Prostate gland (tissue), 2 donors: ENCODE results near the gene TECPR2.

Experiments used
- POLR2A ChIP-seq: fragments of 450-650 bp; IDR thresholded peaks from one replicate; pipeline ENCODE4 v1.6.1; 2016; ENCODE audit warnings: antibody characterized with exemption, mild to moderate bottlenecking
- TF ChIP-seq, protein P1 (sequence below), 4 experiments: fragments of 200-600 bp in 2 of 4; fragments of 450-650 bp in 2 of 4; sonication (generic) in 2 of 4; IDR thresholded peaks; 1 replicate in 3 of 4; 2 replicates in 1 of 4; pipeline ENCODE4 v1.5.1; 2016 to 2019; ENCODE audit warnings: antibody characterized with exemption in 4 of 4, mild to moderate bottlenecking in 2 of 4, moderate library complexity in 2 of 4

DNA sequence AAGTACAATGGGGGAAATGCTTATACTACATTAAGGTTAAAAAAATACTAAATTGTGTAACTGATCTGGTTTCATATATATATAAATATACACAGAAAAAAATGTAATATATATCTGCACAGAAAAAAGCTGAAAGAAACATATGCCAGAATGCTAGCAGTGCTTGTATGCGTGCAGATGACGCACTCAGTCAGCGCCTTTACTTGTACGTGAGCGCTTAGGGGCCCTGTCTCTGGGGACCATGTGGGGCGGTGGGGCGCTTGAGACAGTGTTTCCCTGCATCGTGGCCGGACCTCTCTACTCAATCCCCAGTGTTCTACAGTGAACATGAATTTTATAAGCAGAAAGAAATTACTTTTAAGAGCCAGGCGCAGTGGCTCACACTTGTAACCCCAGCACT, 139.8 kb downstream of the TECPR2 start:
- TF ChIP-seq, protein P1, sequence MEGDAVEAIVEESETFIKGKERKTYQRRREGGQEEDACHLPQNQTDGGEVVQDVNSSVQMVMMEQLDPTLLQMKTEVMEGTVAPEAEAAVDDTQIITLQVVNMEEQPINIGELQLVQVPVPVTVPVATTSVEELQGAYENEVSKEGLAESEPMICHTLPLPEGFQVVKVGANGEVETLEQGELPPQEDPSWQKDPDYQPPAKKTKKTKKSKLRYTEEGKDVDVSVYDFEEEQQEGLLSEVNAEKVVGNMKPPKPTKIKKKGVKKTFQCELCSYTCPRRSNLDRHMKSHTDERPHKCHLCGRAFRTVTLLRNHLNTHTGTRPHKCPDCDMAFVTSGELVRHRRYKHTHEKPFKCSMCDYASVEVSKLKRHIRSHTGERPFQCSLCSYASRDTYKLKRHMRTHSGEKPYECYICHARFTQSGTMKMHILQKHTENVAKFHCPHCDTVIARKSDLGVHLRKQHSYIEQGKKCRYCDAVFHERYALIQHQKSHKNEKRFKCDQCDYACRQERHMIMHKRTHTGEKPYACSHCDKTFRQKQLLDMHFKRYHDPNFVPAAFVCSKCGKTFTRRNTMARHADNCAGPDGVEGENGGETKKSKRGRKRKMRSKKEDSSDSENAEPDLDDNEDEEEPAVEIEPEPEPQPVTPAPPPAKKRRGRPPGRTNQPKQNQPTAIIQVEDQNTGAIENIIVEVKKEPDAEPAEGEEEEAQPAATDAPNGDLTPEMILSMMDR (IDR thresholded peaks at IDR 0.05) = no peak
- no peak for TF ChIP-seq POLR2A
